HepG2 (cell line): ENCODE results near the gene TESPA1. TPM values are rescaled to one million over a fixed set of nuclear protein-coding genes. Genes with fewer than 3 reads are reported as not detected.

Experiments
- ATAC-seq: fragments of 200-7000 bp; cut with Tn5 transposase; 3 replicates; pipeline ENCODE4 v1.9.1; 2020; ENCODE audit warnings: mild to moderate bottlenecking, moderate library complexity
- BruUV-seq: library from RNA; stranded (reverse); fragments of 400-500 nt; replicated peaks from 2 replicates; lab custom pipeline; 2021; lab: Mats Ljungman, UMichigan
- CTCF ChIA-PET: fragments of 300-600 bp; formaldehyde crosslinking; extraction: SDS; loops from one replicate; lab custom pipeline; 2021; ENCODE audit warnings: low total read pairs, inconsistent platforms, low intra/inter-chr PET ratio; lab: Yijun Ruan, JAX
- POLR2A ChIA-PET: fragments of 350-600 bp; sonication (Branson Sonifier 250); formaldehyde crosslinking; loops from one replicate; lab custom pipeline; 2020; ENCODE audit warnings: antibody characterized with exemption, inconsistent platforms; lab: Yijun Ruan, JAX
- DNase-seq: peaks from one replicate; pipeline ENCODE4 v3.0.0-alpha.2; 2015; ENCODE audit warnings: low spot score
- FAIRE-seq: peaks from 3 replicates; lab custom pipeline; 2011; peaks lifted over from hg19 to GRCh38; lab: Jason Lieb, UNC
- H2AFZ ChIP-seq: one replicate; pipeline ENCODE4 v1.6.1; 2011; ENCODE audit warnings: low read length, inconsistent platforms
- H3K27ac ChIP-seq: fragments of 300-600 bp; 3 replicates; pipeline ENCODE4 v1.8.0; 2011; ENCODE audit warnings: mixed run types, mild to moderate bottlenecking, mixed read lengths, low read length, inconsistent platforms; ENCODE audit not compliant: insufficient read depth; ENCODE audit errors: extremely low read length
- H3K27me3 ChIP-seq, 2 experiments: fragments of 200-600 bp in 1 of 2; 2 replicates in 1 of 2; 3 replicates in 1 of 2; pipeline versions ENCODE4 v1.6.0 to v1.8.0; 2011; ENCODE audit warnings: low read length in 2 of 2, mild to moderate bottlenecking in 2 of 2, moderate library complexity in 2 of 2, inconsistent platforms in 1 of 2; ENCODE audit not compliant: insufficient read depth in 2 of 2, control insufficient read depth in 1 of 2
- H3K36me3 ChIP-seq, 2 experiments: fragments of 200-600 bp in 1 of 2; replicated peaks in 1 of 2; 2 replicates in 1 of 2; 3 replicates in 1 of 2; pipeline versions ENCODE4 v1.5.1 to v1.8.0; 2011; ENCODE audit warnings: low read length in 2 of 2, inconsistent platforms in 1 of 2; ENCODE audit not compliant: insufficient read depth in 2 of 2, control insufficient read depth in 1 of 2
- H3K4me1 ChIP-seq: 2 replicates; pipeline ENCODE4 v1.5.1; 2012; ENCODE audit warnings: low read length, inconsistent platforms; ENCODE audit not compliant: insufficient read depth
- H3K4me2 ChIP-seq: 2 replicates; pipeline ENCODE4 v1.6.0; 2011; ENCODE audit warnings: low read depth, low read length, inconsistent platforms
- H3K4me3 ChIP-seq, 3 experiments: fragments of 200-600 bp in 1 of 3; sonication (generic), shearing (Covaris generic) in 1 of 3; replicated peaks in 1 of 3; 2 replicates each; pipeline ENCODE4 v1.5.1; 2011 to 2016; ENCODE audit warnings: low read length in 3 of 3, inconsistent platforms in 2 of 3, low read depth in 2 of 3, mild to moderate bottlenecking in 2 of 3, control low read depth in 1 of 3, mixed read lengths in 1 of 3; ENCODE audit not compliant: insufficient read depth in 1 of 3
- H3K79me2 ChIP-seq: one replicate; pipeline ENCODE4 v1.6.1; 2011; ENCODE audit warnings: low read length, inconsistent platforms; ENCODE audit not compliant: insufficient read depth
- H3K9ac ChIP-seq: 2 replicates; pipeline ENCODE4 v1.6.0; 2011; ENCODE audit warnings: mild to moderate bottlenecking, low read depth, low read length, inconsistent platforms; ENCODE audit not compliant: insufficient read depth
- H3K9me3 ChIP-seq: 2 replicates; pipeline ENCODE4 v1.5.1; 2012; ENCODE audit warnings: mild to moderate bottlenecking, low read length
- H4K20me1 ChIP-seq: 2 replicates; pipeline ENCODE4 v1.6.0; 2011; ENCODE audit warnings: inconsistent platforms, mild to moderate bottlenecking, low read length, moderate library complexity; ENCODE audit not compliant: insufficient read depth
- AGO2 ChIP-seq: fragments of 200-400 bp; formaldehyde crosslinking; optimal IDR thresholded peaks from 2 replicates; pipeline ENCODE3; 2017; ENCODE audit warnings: mild to moderate bottlenecking, low read depth, low read length, moderate library complexity
- GABPB1 ChIP-seq: IDR thresholded peaks from 2 replicates; pipeline ENCODE4 v1.6.1; 2016; ENCODE audit warnings: mild to moderate bottlenecking, missing genetic modification reagents, moderate library complexity, missing compliant biosample characterization
- MED8 ChIP-seq: sonication (generic); formaldehyde crosslinking; IDR thresholded peaks from 2 replicates; pipeline ENCODE4 v1.8.1; 2023; ENCODE audit warnings: mild to moderate bottlenecking, missing genetic modification reagents; ENCODE audit not compliant: insufficient replicate concordance
- RAD21 ChIP-seq: fragments of 450-650 bp; formaldehyde crosslinking; IDR thresholded peaks from 2 replicates; pipeline ENCODE4 v1.5.0; 2020; ENCODE audit warnings: mild to moderate bottlenecking
- SNRNP70 ChIP-seq: fragments of 200-400 bp; formaldehyde crosslinking; IDR thresholded peaks from 2 replicates; pipeline ENCODE4 v1.6.1; 2017; ENCODE audit warnings: mild to moderate bottlenecking, low read depth, low read length, moderate library complexity
- ZNF235 ChIP-seq: sonication (generic); formaldehyde crosslinking; IDR thresholded peaks from 2 replicates; pipeline ENCODE4 v1.8.1; 2023; ENCODE audit warnings: mild to moderate bottlenecking, missing genetic modification reagents, borderline replicate concordance
- ZNF251 ChIP-seq: sonication (generic); formaldehyde crosslinking; IDR thresholded peaks from 2 replicates; pipeline ENCODE4 v1.9.0; 2021; ENCODE audit warnings: mild to moderate bottlenecking, missing genetic modification reagents
- ZNF329 ChIP-seq: sonication (generic); formaldehyde crosslinking; IDR thresholded peaks from 2 replicates; pipeline ENCODE4 v1.9.0; 2021; ENCODE audit warnings: low read depth, mild to moderate bottlenecking, missing genetic modification reagents
- ZNF354B ChIP-seq: sonication (generic); formaldehyde crosslinking; IDR thresholded peaks from 2 replicates; pipeline ENCODE4 v1.8.0; 2022; ENCODE audit warnings: mild to moderate bottlenecking, missing genetic modification reagents
- ZNF512 ChIP-seq: sonication (generic); formaldehyde crosslinking; IDR thresholded peaks from 2 replicates; pipeline ENCODE4 v1.4.0; 2020; ENCODE audit warnings: mild to moderate bottlenecking, missing genetic modification reagents
- ZNF609 ChIP-seq: sonication (generic); formaldehyde crosslinking; IDR thresholded peaks from 2 replicates; pipeline ENCODE4 v1.4.0; 2020; ENCODE audit warnings: mild to moderate bottlenecking, missing genetic modification reagents, borderline replicate concordance
- WGBS: methylation state at CpG from one replicate; pipeline ENCODE4 v1.1.6; 2017; ENCODE audit warnings: low lambda C conversion rate; 5-methylcytosine and 5-hydroxymethylcytosine counted together
- in situ Hi-C: cut with HindIII; loops from 2 replicates; pipeline ENCODE4 v1.10.0; 2017; ENCODE audit warnings: low pct_unique_long_range_greater_than_20kb; ENCODE audit not compliant: extremely low pct_ligation_motif_present
- intact Hi-C: fragments of 100-400 bp; cut with micrococcal nuclease; formaldehyde crosslinking; loops from one replicate; pipeline ENCODE4 v1.10.0; 2022; ENCODE audit not compliant: unreplicated experiment
- polyA plus RNA-seq, 8 experiments: library from polyadenylated mRNA; depleted of rRNA in 3 of 8; stranded (reverse) in 7 of 8; unstranded in 1 of 8; fragments of >200 nt; fragmentation: Illumina TruSeq in 4 of 8; extraction: Trizol in 4 of 8; gene quantifications; 2 replicates each; pipeline versions ENCODE4 v1.2.1 to v1.2.3, GENCODE V29; 2011 to 2016; ENCODE audit warnings: low read depth in 4 of 8, missing spikeins in 1 of 8, mixed read lengths in 1 of 8; ENCODE audit not compliant: insufficient read depth in 1 of 8
- total RNA-seq, 5 experiments: library from RNA; depleted of rRNA; stranded (reverse); fragments of >200 nt; fragmentation: Illumina TruSeq; extraction: Trizol; gene quantifications; 2 replicates each; pipeline ENCODE4 v1.2.3, GENCODE V29; 2016; ENCODE audit warnings: low read depth in 1 of 5
- TF ChIP-seq, protein P1 (sequence below): sonication (generic); formaldehyde crosslinking; IDR thresholded peaks from 2 replicates; pipeline ENCODE4 v1.8.1; 2023; ENCODE audit warnings: missing genetic modification reagents, mild to moderate bottlenecking, borderline replicate concordance
- TF ChIP-seq, protein P2 (sequence below): sonication (generic); formaldehyde crosslinking; IDR thresholded peaks from 2 replicates; pipeline ENCODE4 v1.5.1; 2020; ENCODE audit warnings: missing genetic modification reagents, mild to moderate bottlenecking, borderline replicate concordance
- TF ChIP-seq, protein P3 (sequence below): sonication (generic); formaldehyde crosslinking; IDR thresholded peaks from 2 replicates; pipeline ENCODE4 v1.8.0; 2022; ENCODE audit warnings: mild to moderate bottlenecking, missing genetic modification reagents, moderate library complexity

The TESPA1 gene
- total and polyA plus RNA-seq, 2 of the 13 experiments (the other 11 are each of a cell fraction or from before 2014, with no cell fraction given), result not detected

DNA sequence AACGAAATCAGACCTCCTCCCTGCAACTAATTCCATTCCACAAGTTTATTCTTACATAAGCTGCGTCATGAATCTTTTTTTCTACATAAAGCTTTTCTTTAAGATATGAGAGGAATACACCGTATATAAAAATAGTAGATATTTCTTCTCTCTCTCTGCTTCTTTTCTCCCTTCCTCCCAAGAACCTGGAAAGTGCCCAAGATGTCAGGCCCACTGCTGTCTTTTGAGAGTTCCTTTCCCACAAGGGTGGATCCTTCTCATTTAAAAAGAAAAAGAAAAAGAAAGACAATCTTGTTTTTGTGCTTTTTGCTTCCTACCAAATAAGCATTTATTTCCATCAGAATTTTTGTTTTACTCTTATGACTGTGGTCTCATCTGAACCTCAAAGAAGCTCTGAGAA lies 11.0 kb downstream of the TESPA1 start (continued):
- TF ChIP-seq ZNF609 (CRISPR knock-in tag) (no peak), RAD21 (CRISPR knock-in tag) (no peak), ZNF251 (no peak), SNRNP70 (no peak), GABPB1 (CRISPR knock-in tag) (no peak)
- TF ChIP-seq, protein P1, sequence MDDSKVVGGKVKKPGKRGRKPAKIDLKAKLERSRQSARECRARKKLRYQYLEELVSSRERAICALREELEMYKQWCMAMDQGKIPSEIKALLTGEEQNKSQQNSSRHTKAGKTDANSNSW (CRISPR knock-in tag), result no peak

GRCh38 chr12:54970741-54971140 lies 13.8 kb downstream of the TESPA1 start:
- in situ Hi-C loops, result no loop called here
- ChIA-PET POLR2A (no interaction called here), CTCF (no interaction called here)

More at GRCh38 chr12:54970741-54971140, 13.8 kb downstream of the TESPA1 start:
- H3K9me3 ChIP-seq, result no peaks in the 10 kb centered on the region
- no peaks in the 10 kb centered on the region for H3K27me3 ChIP-seq
- H3K79me2 ChIP-seq, result no peaks in the 10 kb centered on the region
- TF ChIP-seq ZNF235 (CRISPR knock-in tag) (no peak), MED8 (CRISPR knock-in tag) (no peak), ZNF329 (CRISPR knock-in tag) (no peak), ZNF512 (CRISPR knock-in tag) (no peak), ZNF354B (CRISPR knock-in tag) (no peak), AGO2 (no peak)
- TF ChIP-seq, protein P2, sequence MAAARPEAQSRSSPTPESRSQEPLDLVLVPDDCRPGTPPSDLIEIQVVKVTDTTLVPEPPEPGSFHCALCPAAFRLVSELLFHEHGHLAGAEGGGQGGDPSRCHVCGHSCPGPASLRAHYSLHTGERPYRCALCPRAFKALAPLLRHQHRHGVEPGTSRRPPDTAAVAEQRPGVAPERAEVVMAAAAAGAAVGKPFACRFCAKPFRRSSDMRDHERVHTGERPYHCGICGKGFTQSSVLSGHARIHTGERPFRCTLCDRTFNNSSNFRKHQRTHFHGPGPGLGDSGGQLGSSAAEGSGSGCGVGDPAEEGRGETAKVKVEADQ (CRISPR knock-in tag), result no peak
- TF ChIP-seq, protein P3, sequence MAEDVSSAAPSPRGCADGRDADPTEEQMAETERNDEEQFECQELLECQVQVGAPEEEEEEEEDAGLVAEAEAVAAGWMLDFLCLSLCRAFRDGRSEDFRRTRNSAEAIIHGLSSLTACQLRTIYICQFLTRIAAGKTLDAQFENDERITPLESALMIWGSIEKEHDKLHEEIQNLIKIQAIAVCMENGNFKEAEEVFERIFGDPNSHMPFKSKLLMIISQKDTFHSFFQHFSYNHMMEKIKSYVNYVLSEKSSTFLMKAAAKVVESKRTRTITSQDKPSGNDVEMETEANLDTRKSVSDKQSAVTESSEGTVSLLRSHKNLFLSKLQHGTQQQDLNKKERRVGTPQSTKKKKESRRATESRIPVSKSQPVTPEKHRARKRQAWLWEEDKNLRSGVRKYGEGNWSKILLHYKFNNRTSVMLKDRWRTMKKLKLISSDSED (CRISPR knock-in tag), result no peak
- no peaks in the 10 kb centered on the region for H4K20me1 ChIP-seq
- H3K36me3 ChIP-seq, result no peaks in the 10 kb centered on the region
- ATAC-seq (no peak), DNase-seq (no peak), FAIRE-seq (no peak)
- no peak overlapping the region for H3K4me3 ChIP-seq
- H3K4me1 ChIP-seq, result no peaks in the 10 kb centered on the region
- H2AFZ ChIP-seq, result no peak overlapping the region
- no peak overlapping the region for H3K9ac ChIP-seq
- BruUV-seq, result no TSS peak
- no peak overlapping the region for H3K4me2 ChIP-seq
- H3K27ac ChIP-seq, result no peak overlapping the region
- whole genome bisulfite sequencing, result 38% methylated on average over 3 of the region's 3 CpGs
- intact Hi-C loops, result no loop called here
